Adrenal gland (tissue), 12 donors: ENCODE results near the gene HINT2. TPM values are rescaled to one million over a fixed set of nuclear protein-coding genes. Genes with fewer than 3 reads are reported as not detected.
A peak's percentile ranks its signal among the peaks of the same experiment; 100 is the strongest.

Experiments
- DNase-seq, 7 donors: peaks; one replicate each; pipeline ENCODE4 v3.0.0-alpha.2; 2019 to 2020
- H3K27ac ChIP-seq, 5 donors: fragments of 200-600 bp; sonication (generic) in 4 of 5; 1 replicate in 3 of 5; 2 replicates in 2 of 5; pipeline versions ENCODE4 v1.5.1 to v1.8.0; 2016 to 2020; ENCODE audit warnings: mild to moderate bottlenecking in 1 of 5
- H3K27me3 ChIP-seq: fragments of 200-600 bp; 2 replicates; pipeline ENCODE4 v1.8.0; 2021
- H3K36me3 ChIP-seq, 2 donors: fragments of 200-600 bp; replicated peaks in 1 of 2; 1 replicate in 1 of 2; 2 replicates in 1 of 2; pipeline versions ENCODE4 v1.5.1 to v1.8.0; 2018 to 2022
- H3K4me1 ChIP-seq, 2 donors: fragments of 200-600 bp; replicated peaks in 1 of 2; 1 replicate in 1 of 2; 2 replicates in 1 of 2; pipeline versions ENCODE4 v1.5.1 to v1.8.0; 2018 to 2021
- H3K4me3 ChIP-seq, 4 donors: fragments of 200-600 bp; sonication (generic) in 3 of 4; one replicate each; pipeline ENCODE4 v1.5.1; 2016 to 2018
- H3K9me3 ChIP-seq, 3 donors: fragments of 200-600 bp; sonication (generic) in 1 of 3; replicated peaks in 1 of 3; 1 replicate in 2 of 3; 2 replicates in 1 of 3; pipeline versions ENCODE4 v1.5.1 to v1.8.0; 2016 to 2021
- POLR2A ChIP-seq, 2 donors: fragments of 450-650 bp; IDR thresholded peaks; one replicate each; pipeline ENCODE4 v1.6.1; 2017; ENCODE audit warnings: antibody characterized with exemption in 2 of 2, mild to moderate bottlenecking in 2 of 2, moderate library complexity in 1 of 2
- WGBS, 4 donors: extraction: QIAGEN DNeasy Blood & Tissue Kit in 2 of 4; methylation state at CpG; one replicate each; pipeline versions ENCODE4 v1.1.5 to v1.1.7; 2013 to 2017; 5-methylcytosine and 5-hydroxymethylcytosine counted together
- intact Hi-C, 2 donors: fragments of 100-400 bp; cut with DNase I; formaldehyde crosslinking; loops; one replicate each; pipeline versions ENCODE4 v1.14.1 to v1.15.0; 2022 to 2023
- polyA plus RNA-seq, 3 donors: library from polyadenylated mRNA; stranded (reverse); fragments of 200-250 nt in 2 of 3; fragments of 350-450 nt in 1 of 3; fragmentation: Illumina TruSeq in 1 of 3; extraction: RNeasy Lipid Tissue Mini Kit (QIAGEN cat#74804) in 1 of 3; gene quantifications; one replicate each; pipeline ENCODE4 v1.2.3, GENCODE V29; 2013 to 2014
- total RNA-seq, 9 donors: library from RNA; depleted of rRNA in 4 of 9; stranded (reverse); fragments of >200 nt in 4 of 9; fragments of 120-200 nt in 1 of 9; fragmentation: NEBNext Ultra II Directional in 1 of 9; extraction: Animal tissue kit (Norgen Biotek cat#: 25700) in 1 of 9; gene quantifications; one replicate each; pipeline versions ENCODE4 v1.1.0 to v1.2.4, GENCODE V29; 2013 to 2023
- TF ChIP-seq, protein P1 (sequence below), 6 experiments: fragments of 450-650 bp in 4 of 6; fragments of 200-600 bp in 2 of 6; sonication (generic) in 1 of 6; IDR thresholded peaks; 1 replicate in 5 of 6; 2 replicates in 1 of 6; pipeline versions ENCODE4 v1.5.1 to v1.8.0; 2016 to 2021; ENCODE audit warnings: antibody characterized with exemption in 6 of 6, mild to moderate bottlenecking in 2 of 6, moderate library complexity in 1 of 6
- donor health status: healthy with polysubstance abuse.
- donor health status: Bipolar disorder and iron deficiency.
- donor health status: DM: yes; HTN: yes; CAD: no.
- donor health status: DM: no; HTN: no; CAD: no.
- donor health status: DM: no; HTN: no; CAD: no.
- donor health status: DM: yes; HTN: yes; CAD: no.

HINT2 gene
- total and polyA plus RNA-seq, 12 donors = 27.6 to 199 (median 82.9) TPM

DNA sequence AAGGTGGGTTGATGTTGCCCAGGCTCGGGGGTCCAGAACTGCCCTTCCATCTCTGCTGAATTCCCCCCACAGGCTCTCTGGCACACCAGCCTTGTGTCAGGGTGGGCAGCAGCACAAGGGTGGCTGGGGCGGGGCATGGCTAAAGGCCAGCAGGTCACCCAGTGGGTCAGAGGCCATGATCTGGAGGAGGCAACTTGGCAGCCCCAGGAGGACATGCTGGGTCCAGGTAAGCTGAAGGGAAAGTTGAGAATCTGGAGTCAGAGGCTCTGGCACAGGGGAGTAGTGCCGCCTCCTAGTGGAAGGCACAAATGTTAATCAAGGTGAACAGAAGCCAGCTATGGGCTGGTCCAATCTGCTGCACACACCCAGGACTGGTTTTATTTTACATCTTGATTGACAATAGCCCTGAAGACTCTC is 20.4 kb upstream of the HINT2 start:
- TF ChIP-seq, protein P1, sequence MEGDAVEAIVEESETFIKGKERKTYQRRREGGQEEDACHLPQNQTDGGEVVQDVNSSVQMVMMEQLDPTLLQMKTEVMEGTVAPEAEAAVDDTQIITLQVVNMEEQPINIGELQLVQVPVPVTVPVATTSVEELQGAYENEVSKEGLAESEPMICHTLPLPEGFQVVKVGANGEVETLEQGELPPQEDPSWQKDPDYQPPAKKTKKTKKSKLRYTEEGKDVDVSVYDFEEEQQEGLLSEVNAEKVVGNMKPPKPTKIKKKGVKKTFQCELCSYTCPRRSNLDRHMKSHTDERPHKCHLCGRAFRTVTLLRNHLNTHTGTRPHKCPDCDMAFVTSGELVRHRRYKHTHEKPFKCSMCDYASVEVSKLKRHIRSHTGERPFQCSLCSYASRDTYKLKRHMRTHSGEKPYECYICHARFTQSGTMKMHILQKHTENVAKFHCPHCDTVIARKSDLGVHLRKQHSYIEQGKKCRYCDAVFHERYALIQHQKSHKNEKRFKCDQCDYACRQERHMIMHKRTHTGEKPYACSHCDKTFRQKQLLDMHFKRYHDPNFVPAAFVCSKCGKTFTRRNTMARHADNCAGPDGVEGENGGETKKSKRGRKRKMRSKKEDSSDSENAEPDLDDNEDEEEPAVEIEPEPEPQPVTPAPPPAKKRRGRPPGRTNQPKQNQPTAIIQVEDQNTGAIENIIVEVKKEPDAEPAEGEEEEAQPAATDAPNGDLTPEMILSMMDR (IDR thresholded peaks at IDR 0.05) = no peak
- no peak for TF ChIP-seq POLR2A (IDR thresholded peaks at IDR 0.05)
- 93 to 100% (median 97%) methylated on average over 2 to 3 of the region's 3 CpGs for WGBS, 4 donors
- Histone ChIP-seq H3K36me3 (no peaks in the 10 kb centered on the region), H3K27ac (no peak overlapping the region), H3K4me3 (no peak overlapping the region), H3K4me1 (peaks cover 21 to 27% of the 10 kb centered on the region in 2 donors), H3K9me3 (no peaks in the 10 kb centered on the region), H3K27me3 (no peaks in the 10 kb centered on the region)
- intact Hi-C loops = no loop called here
- DNase-seq = no peak

DNA sequence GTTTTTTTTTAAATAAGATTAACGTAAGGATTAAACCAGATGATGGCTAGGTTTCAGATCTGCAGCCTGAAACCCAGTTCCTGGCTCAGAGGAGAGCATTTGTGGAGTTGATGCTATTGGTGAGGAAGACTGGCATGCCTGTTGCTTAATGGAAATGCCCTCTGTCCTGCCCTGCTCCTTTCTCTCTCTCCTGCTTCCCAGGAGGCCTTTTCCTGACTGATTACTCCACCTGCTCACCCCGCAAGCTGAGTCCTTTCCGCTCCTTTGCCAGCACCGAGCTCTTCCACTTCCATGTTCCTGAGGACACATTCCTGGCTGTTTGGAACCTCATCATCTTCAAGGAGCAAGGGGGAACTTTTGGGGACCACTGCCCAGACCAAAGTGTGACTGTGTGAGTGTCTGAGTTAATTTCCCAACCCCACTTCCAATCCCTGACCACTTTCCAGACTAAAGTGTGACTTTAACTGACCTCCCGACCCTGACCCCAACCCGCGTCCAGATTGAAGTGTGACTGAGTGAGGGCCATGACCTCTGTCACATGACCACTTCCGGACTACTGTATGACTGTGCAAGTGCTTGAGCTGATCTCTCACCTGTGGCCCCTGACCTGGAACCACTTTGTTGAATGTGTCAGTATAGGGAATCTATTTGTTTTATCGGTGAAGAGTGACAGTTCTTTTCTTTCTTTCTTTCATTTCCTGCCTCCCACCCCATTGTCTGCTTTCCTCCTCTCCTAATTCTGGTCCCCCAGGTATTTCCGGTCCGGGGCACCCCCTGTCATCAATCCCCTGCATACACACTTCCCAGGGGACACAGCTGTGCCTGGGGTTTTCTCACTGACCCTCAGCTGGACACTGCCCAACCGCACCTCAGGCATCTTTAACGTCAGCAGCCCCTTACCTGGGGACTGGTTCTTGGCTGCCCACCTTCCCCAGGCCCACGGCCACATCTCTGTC is 19.7 kb upstream of the HINT2 start:
- H3K27me3 ChIP-seq = no peaks in the 10 kb centered on the region
- intact Hi-C loops = no loop called here
- WGBS, 4 donors = 75 to 78% (median 75%) methylated on average over 13 to 14 of the region's 14 CpGs
- H3K27ac ChIP-seq = no peak overlapping the region
- H3K36me3 ChIP-seq = no peaks in the 10 kb centered on the region
- peaks cover 28 to 34% of the 10 kb centered on the region in 2 donors for H3K4me1 ChIP-seq
- no peak for DNase-seq
- no peak overlapping the region for H3K4me3 ChIP-seq
- H3K9me3 ChIP-seq = no peaks in the 10 kb centered on the region
- TF ChIP-seq POLR2A (IDR thresholded peaks at IDR 0.05) = no peak
- TF ChIP-seq, protein P1 (IDR thresholded peaks at IDR 0.05) = no peak

DNA sequence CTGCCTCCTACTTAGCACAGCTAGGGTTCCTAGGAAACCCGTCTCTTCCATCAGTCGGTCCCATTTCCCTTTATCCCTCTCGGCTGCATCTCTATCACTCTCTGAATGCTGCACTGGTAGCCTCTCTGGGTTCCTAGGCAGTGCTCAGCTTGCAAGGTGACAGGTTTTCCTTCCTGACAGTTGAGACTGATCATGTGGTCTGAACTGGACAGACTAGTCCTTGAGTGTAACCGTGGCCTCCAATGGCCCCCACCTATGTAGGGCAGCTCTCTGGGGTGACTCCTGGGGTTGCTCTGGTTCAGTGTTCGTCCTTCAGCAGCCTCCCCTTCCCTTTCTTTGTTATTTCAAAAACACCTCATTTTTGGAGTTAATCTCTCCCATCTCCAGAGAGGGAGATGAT is 18.0 kb upstream of the HINT2 start:
- Histone ChIP-seq H3K27me3 (no peaks in the 10 kb centered on the region), H3K9me3 (no peaks in the 10 kb centered on the region), H3K4me3 (no peak overlapping the region), H3K27ac (peak overlapping the region in 3 of 5 donors; percentile 4 to 85 (median 54)), H3K4me1 (peaks cover 34 to 39% of the 10 kb centered on the region in 2 donors), H3K36me3 (no peaks in the 10 kb centered on the region)
- 55 to 72% (median 62%) methylated on average over 5 of the region's 5 CpGs for WGBS, 4 donors
- intact Hi-C loops = no loop called here
- no peak for TF ChIP-seq POLR2A (IDR thresholded peaks at IDR 0.05)
- TF ChIP-seq, protein P1 (IDR thresholded peaks at IDR 0.05) = no peak
- DNase-seq = no peak

DNA sequence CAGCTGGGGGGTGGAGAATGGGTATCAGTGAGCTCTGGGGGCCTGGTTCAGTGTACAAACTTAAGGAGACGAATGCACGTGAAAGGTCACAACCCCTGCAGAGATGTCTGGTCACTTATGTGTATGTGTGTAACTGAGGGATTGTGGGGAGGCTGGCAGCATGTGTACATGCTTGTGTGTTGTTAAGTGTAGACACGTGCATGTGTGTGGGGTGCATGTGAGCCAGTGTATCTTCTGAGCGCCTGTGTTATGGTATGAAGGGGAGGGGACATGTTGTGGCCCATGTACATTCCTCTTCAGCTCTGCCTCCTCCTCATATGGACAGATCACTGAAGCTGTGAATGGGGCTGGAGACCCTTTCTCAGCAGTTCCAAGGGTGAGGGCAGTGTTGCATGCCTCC is 16.2 kb upstream of the HINT2 start:
- WGBS, 4 donors = 83 to 87% (median 83%) methylated on average over 4 of the region's 4 CpGs
- Histone ChIP-seq H3K4me1 (peaks cover 34 to 36% of the 10 kb centered on the region in 2 donors), H3K36me3 (no peaks in the 10 kb centered on the region), H3K27me3 (no peaks in the 10 kb centered on the region), H3K27ac (no peak overlapping the region), H3K4me3 (no peak overlapping the region), H3K9me3 (no peaks in the 10 kb centered on the region)
- intact Hi-C loops = no loop called here
- DNase-seq = no peak
- no peak for TF ChIP-seq POLR2A (IDR thresholded peaks at IDR 0.05)
- TF ChIP-seq, protein P1 (IDR thresholded peaks at IDR 0.05) = no peak
